Left lung (tissue), 10 donors: Measurements from ENCODE around the gene TMEM127. TPM values are rescaled to one million over a fixed set of nuclear protein-coding genes. Genes with fewer than 3 reads are reported as not detected.

Experiments used
- ATAC-seq: fragments of 200-7000 bp; cut with Tn5 transposase; one replicate; pipeline ENCODE4 v1.9.1; 2020; ENCODE audit warnings: moderate library complexity
- DNase-seq, 4 donors: peaks; one replicate each; pipeline ENCODE4 v3.0.0-alpha.2; 2013 to 2020
- H3K27ac ChIP-seq, 2 donors: fragments of 200-600 bp; sonication (generic) in 1 of 2; one replicate each; pipeline versions ENCODE4 v1.5.0 to v1.8.0; 2020 to 2021
- H3K27me3 ChIP-seq, 2 donors: fragments of 200-600 bp; sonication (generic) in 1 of 2; one replicate each; pipeline versions ENCODE4 v1.5.0 to v1.8.0; 2020 to 2021
- H3K36me3 ChIP-seq, 2 donors: fragments of 200-600 bp; sonication (generic) in 1 of 2; one replicate each; pipeline versions ENCODE4 v1.5.0 to v1.8.0; 2020 to 2021
- H3K4me1 ChIP-seq, 2 donors: fragments of 200-600 bp; one replicate each; pipeline ENCODE4 v1.8.0; 2021
- H3K4me3 ChIP-seq, 2 donors: fragments of 200-600 bp; sonication (generic) in 1 of 2; one replicate each; pipeline versions ENCODE4 v1.5.0 to v1.8.0; 2020 to 2021; ENCODE audit warnings: mild to moderate bottlenecking in 1 of 2
- H3K9me3 ChIP-seq, 2 donors: fragments of 200-600 bp; sonication (generic) in 1 of 2; one replicate each; pipeline versions ENCODE4 v1.5.0 to v1.8.0; 2020 to 2021
- CTCF ChIP-seq, 2 donors: fragments of 200-600 bp; sonication (generic) in 1 of 2; IDR thresholded peaks; one replicate each; pipeline versions ENCODE4 v1.5.0 to v1.8.0; 2021; ENCODE audit warnings: antibody characterized with exemption in 2 of 2
- intact Hi-C, 2 donors: fragments of 100-400 bp; cut with DNase I; formaldehyde crosslinking; loops; one replicate each; pipeline versions ENCODE4 v1.11.2 to v1.14.2; 2022
- polyA plus RNA-seq, 6 donors: library from polyadenylated mRNA; unstranded; fragments of 120-200 nt; gene quantifications; one replicate each; pipeline ENCODE4 v1.2.1, GENCODE V29; 2013; ENCODE audit not compliant: insufficient read length in 6 of 6
- total RNA-seq, 2 donors: library from RNA; stranded (reverse); fragmentation: NEBNext Ultra II Directional; extraction: Animal tissue kit (Norgen Biotek cat#: 25700); gene quantifications; one replicate each; pipeline ENCODE4 v1.2.1, GENCODE V29; 2021
- donor health status: DM: no; HTN: yes; CAD: no.
- donor health status: DM: no; HTN: no; CAD: no.

The TMEM127 gene
- total and polyA plus RNA-seq, 8 donors, result 29.1 to 79.9 (median 34.5) TPM

GRCh38 chr2:96218508-96219131 lies 47.2 kb downstream of the TMEM127 start:
- Histone ChIP-seq H3K27me3 (no peaks in the 10 kb centered on the region), H3K4me3 (no peak overlapping the region), H3K27ac (peak overlapping the region in 1 of 2 donors; percentile 41), H3K36me3 (no peaks in the 10 kb centered on the region), H3K4me1 (peaks cover 0 to 16% of the 10 kb centered on the region in 2 donors), H3K9me3 (no peaks in the 10 kb centered on the region)
- no peak for DNase-seq
- intact Hi-C loops, result no loop called here
- TF ChIP-seq CTCF (IDR thresholded peaks at IDR 0.05), result no peak
- ATAC-seq, result no peak

- Histone ChIP-seq H3K27ac (no peak overlapping the region), H3K4me1 (peaks cover 2 to 6% of the 10 kb centered on the region in 2 donors), H3K9me3 (no peaks in the 10 kb centered on the region), H3K36me3 (no peaks in the 10 kb centered on the region), H3K4me3 (no peak overlapping the region), H3K27me3 (no peaks in the 10 kb centered on the region)
- intact Hi-C loops, result no loop called here
- DNase-seq (no peak), ATAC-seq (no peak)
- TF ChIP-seq CTCF (IDR thresholded peaks at IDR 0.05), result no peak
Observed at GRCh38 chr2:96214554-96214953, 51.2 kb downstream of the TMEM127 start.

- ATAC-seq, result no peak
- no peak overlapping the region for H3K4me3 ChIP-seq
- intact Hi-C loops, result no loop called here
- H3K36me3 ChIP-seq, result no peaks in the 10 kb centered on the region
- no peak overlapping the region for H3K27ac ChIP-seq
- no peak for DNase-seq
- H3K27me3 ChIP-seq, result no peaks in the 10 kb centered on the region
- H3K4me1 ChIP-seq, result peaks cover 5 to 12% of the 10 kb centered on the region in 2 donors
- no peaks in the 10 kb centered on the region for H3K9me3 ChIP-seq
- TF ChIP-seq CTCF (IDR thresholded peaks at IDR 0.05), result no peak
Observed at GRCh38 chr2:96213379-96213778, 52.4 kb downstream of the TMEM127 start.

- ATAC-seq (no peak), DNase-seq (no peak)
- H3K9me3 ChIP-seq, result no peaks in the 10 kb centered on the region
- H3K36me3 ChIP-seq, result no peaks in the 10 kb centered on the region
- no peak for TF ChIP-seq CTCF (IDR thresholded peaks at IDR 0.05)
- no peaks in the 10 kb centered on the region for H3K27me3 ChIP-seq
- H3K4me3 ChIP-seq, result no peak overlapping the region
- intact Hi-C loops, result no loop called here
- no peak overlapping the region for H3K27ac ChIP-seq
- H3K4me1 ChIP-seq, result peaks cover 6 to 16% of the 10 kb centered on the region in 2 donors
Observed at GRCh38 chr2:96212339-96212738, 53.5 kb downstream of the TMEM127 start.

- H3K4me3 ChIP-seq, result peak overlapping the region; percentile 97 to 98
- intact Hi-C loops, result no loop called here
- ATAC-seq (no peak), DNase-seq (no peak)
- H3K27me3 ChIP-seq, result no peaks in the 10 kb centered on the region
- no peaks in the 10 kb centered on the region for H3K36me3 ChIP-seq
- no peak overlapping the region for H3K27ac ChIP-seq
- no peak for TF ChIP-seq CTCF (IDR thresholded peaks at IDR 0.05)
- no peaks in the 10 kb centered on the region for H3K9me3 ChIP-seq
- peaks cover 28 to 40% of the 10 kb centered on the region in 2 donors for H3K4me1 ChIP-seq
Observed at GRCh38 chr2:96209729-96210085, 56.1 kb downstream of the TMEM127 start.
